ENCODE results near the gene PGM2. TPM values are rescaled to one million over a fixed set of nuclear protein-coding genes. Genes with fewer than 3 reads are reported as not detected.
"Not testable (repeated sequence)": the region's sequence is repeated elsewhere in the genome, so short reads cannot be mapped to it uniquely, and the experiment has no call there.

The PGM2 gene
- total RNA-seq, 1 experiment from 2014 or later, result 51.9 TPM

GRCh38 chr4:37816719-37817118 lies 9.8 kb upstream of the PGM2 start:
- DNase-seq (ENCODE audit: low read depth), result peak; percentile 27

- DNase-seq (ENCODE audit: low read depth), result no peak
These were observed 7.7 kb upstream of the PGM2 start for GRCh38 chr4:37818752-37819151.

- not testable (repeated sequence) for DNase-seq (ENCODE audit: low read depth)
These were observed 6.0 kb upstream of the PGM2 start for GRCh38 chr4:37820458-37820857.

- peak; percentile 31 for DNase-seq (ENCODE audit: low read depth)
These were observed 4.4 kb upstream of the PGM2 start for GRCh38 chr4:37821953-37822605.

GRCh38 chr4:37825501-37825900 lies 985 bp upstream of the PGM2 start:
- DNase-seq (ENCODE audit: low read depth), result not testable (repeated sequence)

- no peak for DNase-seq (ENCODE audit: low read depth)
These were observed 555 bp upstream of the PGM2 start for GRCh38 chr4:37825968-37826294.

- peak; percentile 38 for DNase-seq (ENCODE audit: low read depth)
These were observed 672 bp downstream of the PGM2 start for GRCh38 chr4:37827030-37827685.

- DNase-seq (ENCODE audit: low read depth), result peak; percentile 9
These were observed 1.4 kb downstream of the PGM2 start for GRCh38 chr4:37827802-37828321.

- no peak for DNase-seq (ENCODE audit: low read depth)
These were observed 2.4 kb downstream of the PGM2 start for GRCh38 chr4:37828843-37829242.

- DNase-seq (ENCODE audit: low read depth), result no peak
These were observed 4.2 kb downstream of the PGM2 start for GRCh38 chr4:37830640-37831039.

GRCh38 chr4:37835031-37835430 lies 8.5 kb downstream of the PGM2 start:
- DNase-seq (ENCODE audit: low read depth), result no peak

GRCh38 chr4:37835806-37836205 lies 9.3 kb downstream of the PGM2 start:
- DNase-seq (ENCODE audit: low read depth), result no peak

GRCh38 chr4:37836274-37836673 lies 9.8 kb downstream of the PGM2 start:
- DNase-seq (ENCODE audit: low read depth), result no peak

- peak; percentile 10 for DNase-seq (ENCODE audit: low read depth)
These were observed 10.5 kb downstream of the PGM2 start for GRCh38 chr4:37836838-37837440.

- DNase-seq (ENCODE audit: low read depth), result peak; percentile 90
These were observed 11.0 kb downstream of the PGM2 start for GRCh38 chr4:37837446-37837845.

GRCh38 chr4:37839426-37839825 lies 12.9 kb downstream of the PGM2 start:
- DNase-seq (ENCODE audit: low read depth), result no peak

- DNase-seq (ENCODE audit: low read depth), result no peak
These were observed 17.7 kb downstream of the PGM2 start for GRCh38 chr4:37844204-37844603.

GRCh38 chr4:37845201-37845600 lies 18.7 kb downstream of the PGM2 start:
- DNase-seq (ENCODE audit: low read depth), result no peak

- DNase-seq (ENCODE audit: low read depth), result peak; percentile 27
These were observed 20.9 kb downstream of the PGM2 start for GRCh38 chr4:37847311-37847884.

- no peak for DNase-seq (ENCODE audit: low read depth)
These were observed 25.9 kb downstream of the PGM2 start for GRCh38 chr4:37852376-37852775.

- DNase-seq (ENCODE audit: low read depth), result no peak
These were observed 31.6 kb downstream of the PGM2 start for GRCh38 chr4:37858112-37858511.

GRCh38 chr4:37858872-37859271 lies 32.4 kb downstream of the PGM2 start:
- DNase-seq (ENCODE audit: low read depth), result no peak

- DNase-seq (ENCODE audit: low read depth), result no peak
These were observed 33.8 kb downstream of the PGM2 start for GRCh38 chr4:37860266-37860665.

All from M059J (cell line).